Liver (tissue), 9 donors: Measurements from ENCODE around the gene EVL. TPM values are rescaled to one million over a fixed set of nuclear protein-coding genes. Genes with fewer than 3 reads are reported as not detected.

Experiments
- DNase-seq: peaks from one replicate; pipeline ENCODE4 v3.0.0-alpha.2; 2017; ENCODE audit warnings: low spot score
- H3K27ac ChIP-seq, 2 donors: one replicate each; pipeline ENCODE4 v1.7.0; 2013; ENCODE audit warnings: inconsistent platforms in 2 of 2, low read length in 2 of 2, control low read depth in 1 of 2, low read depth in 1 of 2, mild to moderate bottlenecking in 1 of 2
- H3K27me3 ChIP-seq, 4 donors: one replicate each; pipeline versions ENCODE4 v1.6.1 to v1.7.0; 2013; ENCODE audit warnings: low read length in 3 of 4, inconsistent platforms in 1 of 4, mild to moderate bottlenecking in 1 of 4, moderate library complexity in 1 of 4; ENCODE audit not compliant: control insufficient read depth in 4 of 4, insufficient read depth in 4 of 4
- H3K36me3 ChIP-seq, 4 donors: one replicate each; pipeline versions ENCODE4 v1.6.1 to v1.7.0; 2013; ENCODE audit warnings: low read length in 3 of 4, mild to moderate bottlenecking in 3 of 4, low read depth in 1 of 4, moderate library complexity in 1 of 4; ENCODE audit not compliant: control insufficient read depth in 4 of 4, insufficient read depth in 3 of 4
- H3K4me1 ChIP-seq, 4 donors: one replicate each; pipeline versions ENCODE4 v1.6.1 to v1.7.0; 2013; ENCODE audit warnings: low read length in 3 of 4, mild to moderate bottlenecking in 3 of 4, moderate library complexity in 1 of 4; ENCODE audit not compliant: control insufficient read depth in 4 of 4, insufficient read depth in 4 of 4
- H3K4me3 ChIP-seq, 3 donors: one replicate each; pipeline versions ENCODE4 v1.6.1 to v1.7.0; 2013; ENCODE audit warnings: low read length in 3 of 3, control low read depth in 1 of 3, low read depth in 1 of 3, mild to moderate bottlenecking in 1 of 3
- H3K9ac ChIP-seq, 2 donors: one replicate each; pipeline ENCODE4 v1.7.0; 2013; ENCODE audit warnings: low read length in 2 of 2, mild to moderate bottlenecking in 2 of 2, moderate library complexity in 2 of 2, control low read depth in 1 of 2, low read depth in 1 of 2
- H3K9me3 ChIP-seq, 4 donors: one replicate each; pipeline versions ENCODE4 v1.6.1 to v1.7.0; 2013; ENCODE audit warnings: low read length in 3 of 4; ENCODE audit not compliant: control insufficient read depth in 4 of 4
- EGR1 ChIP-seq, 2 donors: IDR thresholded peaks; 2 replicates each; pipeline ENCODE4 v1.6.1; 2016 to 2018; ENCODE audit warnings: antibody characterized with exemption in 2 of 2, low read depth in 2 of 2
- FOXA1 ChIP-seq: IDR thresholded peaks from 2 replicates; pipeline ENCODE4 v1.6.1; 2016; ENCODE audit warnings: antibody characterized with exemption
- FOXA2 ChIP-seq: IDR thresholded peaks from 2 replicates; pipeline ENCODE4 v1.6.1; 2016; ENCODE audit warnings: antibody characterized with exemption
- GABPA ChIP-seq, 2 donors: IDR thresholded peaks in 1 of 2; conservative IDR thresholded peaks in 1 of 2; 2 replicates each; pipeline ENCODE4 v1.6.1; 2016; ENCODE audit warnings: antibody characterized with exemption in 2 of 2, mild to moderate bottlenecking in 1 of 2, moderate library complexity in 1 of 2
- HNF4A ChIP-seq, 2 donors: conservative IDR thresholded peaks; 2 replicates each; pipeline ENCODE4 v1.6.1; 2016; ENCODE audit warnings: antibody characterized with exemption in 2 of 2, mild to moderate bottlenecking in 2 of 2
- HNF4G ChIP-seq: IDR thresholded peaks from 2 replicates; pipeline ENCODE4 v1.6.1; 2016; ENCODE audit warnings: antibody characterized with exemption
- JUND ChIP-seq, 2 donors: IDR thresholded peaks; 2 replicates each; pipeline ENCODE4 v1.6.1; 2016; ENCODE audit warnings: antibody characterized with exemption in 2 of 2
- NR2F2 ChIP-seq: IDR thresholded peaks from 2 replicates; pipeline ENCODE4 v1.6.1; 2016; ENCODE audit warnings: antibody characterized with exemption
- RAD21 ChIP-seq, 2 donors: IDR thresholded peaks; 2 replicates each; pipeline ENCODE4 v1.6.1; 2016; ENCODE audit warnings: antibody characterized with exemption in 2 of 2, mild to moderate bottlenecking in 2 of 2
- RXRA ChIP-seq, 2 donors: IDR thresholded peaks; 2 replicates each; pipeline ENCODE4 v1.6.1; 2017 to 2018; ENCODE audit warnings: antibody characterized with exemption in 2 of 2, mild to moderate bottlenecking in 1 of 2
- SP1 ChIP-seq: IDR thresholded peaks from 2 replicates; pipeline ENCODE4 v1.6.1; 2018; ENCODE audit warnings: antibody characterized with exemption, mild to moderate bottlenecking
- TAF1 ChIP-seq: conservative IDR thresholded peaks from 2 replicates; pipeline ENCODE4 v1.6.1; 2016; ENCODE audit warnings: antibody characterized with exemption, mild to moderate bottlenecking
- YY1 ChIP-seq: IDR thresholded peaks from 2 replicates; pipeline ENCODE4 v1.6.1; 2016; ENCODE audit warnings: antibody characterized with exemption, mild to moderate bottlenecking
- WGBS: extraction: QIAGEN DNeasy Blood & Tissue Kit; methylation state at CpG from one replicate; pipeline ENCODE4 v1.1.7; 2013; 5-methylcytosine and 5-hydroxymethylcytosine counted together
- polyA plus RNA-seq, 2 donors: library from polyadenylated mRNA; stranded (reverse) in 1 of 2; unstranded in 1 of 2; fragments of 200-250 nt in 1 of 2; fragments of >200 nt in 1 of 2; fragmentation: Nextera tagmentation in 1 of 2; extraction: Ambion mirVana in 1 of 2; gene quantifications; one replicate each; pipeline versions ENCODE4 v1.2.1 to v1.2.3, GENCODE V29; 2013 to 2015
- total RNA-seq, 2 donors: library from RNA; depleted of rRNA; stranded (reverse); fragments of >200 nt; gene quantifications; one replicate each; pipeline ENCODE4 v1.2.3, GENCODE V29; 2014
- TF ChIP-seq, protein P1 (sequence below): IDR thresholded peaks from 2 replicates; pipeline ENCODE4 v1.6.1; 2016; ENCODE audit warnings: antibody characterized with exemption, mild to moderate bottlenecking
- TF ChIP-seq, protein P2 (sequence below): fragments of 150-350 bp; IDR thresholded peaks from 2 replicates; pipeline ENCODE4 v1.5.1; 2017; ENCODE audit warnings: improper control_type of control experiment, low read depth, low read length; ENCODE audit not compliant: missing input control
- TF ChIP-seq, protein P3 (sequence below): IDR thresholded peaks from 2 replicates; pipeline ENCODE4 v1.6.1; 2016; ENCODE audit warnings: antibody characterized with exemption
- TF ChIP-seq, protein P4 (sequence below): IDR thresholded peaks from 2 replicates; pipeline ENCODE4 v1.6.1; 2016; ENCODE audit warnings: antibody characterized with exemption
- TF ChIP-seq, protein P5 (sequence below): IDR thresholded peaks from 2 replicates; pipeline ENCODE4 v1.6.1; 2016; ENCODE audit warnings: antibody characterized with exemption
- donor health status: healthy.
- donor health status: healthy.
- donor health status: healthy.
- donor health status: healthy.
- donor health status: healthy.

EVL gene
- total and polyA plus RNA-seq, 4 donors, result 11.3 to 85.9 (median 33.9) TPM

DNA sequence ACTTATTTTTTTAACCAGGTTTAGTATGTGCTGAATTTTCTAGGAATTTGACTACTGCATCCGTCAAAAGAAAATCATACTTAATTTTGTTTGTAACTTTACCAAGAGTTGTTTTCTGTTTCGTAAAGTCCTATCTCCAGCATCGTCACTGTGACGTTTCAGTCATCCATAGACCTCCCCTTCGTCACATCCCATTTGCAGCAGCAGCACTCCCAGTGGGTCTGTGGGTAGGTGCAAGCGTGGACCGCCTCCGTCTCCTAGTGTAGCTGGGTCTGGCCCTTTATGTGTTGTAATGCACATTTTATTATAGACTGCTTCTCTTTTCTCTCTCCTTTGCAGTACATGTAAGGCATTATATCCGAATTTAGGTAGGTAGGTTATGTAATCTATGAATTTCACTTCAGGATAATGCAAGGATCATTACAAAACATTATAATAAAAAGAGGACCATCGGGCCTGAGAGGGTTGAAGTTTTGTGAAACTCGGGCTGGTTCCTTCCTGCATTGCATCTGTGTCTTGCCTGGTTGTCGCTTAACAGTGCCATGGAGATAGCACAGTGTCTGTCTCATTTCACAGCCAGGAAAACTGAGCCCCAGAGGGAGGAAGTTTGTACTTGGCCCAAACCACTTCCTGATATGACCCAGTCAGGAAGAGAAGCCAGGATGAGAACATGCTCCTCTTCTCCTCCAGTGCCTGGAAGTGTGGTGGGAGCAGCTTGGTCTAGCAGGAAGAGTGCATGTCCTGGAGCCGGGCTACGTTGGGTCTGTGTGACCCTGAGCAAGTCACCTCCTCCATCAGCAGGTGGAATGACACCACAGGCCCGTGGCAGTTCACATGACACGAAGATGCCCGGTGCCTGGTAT lies 41.3 kb downstream of the EVL start:
- Histone ChIP-seq H3K9ac (no peak overlapping the region), H3K27me3 (no peaks in the 10 kb centered on the region), H3K4me3 (no peak overlapping the region), H3K4me1 (peaks cover 3 to 12% (median 9%) of the 10 kb centered on the region in 4 donors), H3K9me3 (no peaks in the 10 kb centered on the region), H3K27ac (no peak overlapping the region), H3K36me3 (no peaks in the 10 kb centered on the region)
- TF ChIP-seq, protein P1, sequence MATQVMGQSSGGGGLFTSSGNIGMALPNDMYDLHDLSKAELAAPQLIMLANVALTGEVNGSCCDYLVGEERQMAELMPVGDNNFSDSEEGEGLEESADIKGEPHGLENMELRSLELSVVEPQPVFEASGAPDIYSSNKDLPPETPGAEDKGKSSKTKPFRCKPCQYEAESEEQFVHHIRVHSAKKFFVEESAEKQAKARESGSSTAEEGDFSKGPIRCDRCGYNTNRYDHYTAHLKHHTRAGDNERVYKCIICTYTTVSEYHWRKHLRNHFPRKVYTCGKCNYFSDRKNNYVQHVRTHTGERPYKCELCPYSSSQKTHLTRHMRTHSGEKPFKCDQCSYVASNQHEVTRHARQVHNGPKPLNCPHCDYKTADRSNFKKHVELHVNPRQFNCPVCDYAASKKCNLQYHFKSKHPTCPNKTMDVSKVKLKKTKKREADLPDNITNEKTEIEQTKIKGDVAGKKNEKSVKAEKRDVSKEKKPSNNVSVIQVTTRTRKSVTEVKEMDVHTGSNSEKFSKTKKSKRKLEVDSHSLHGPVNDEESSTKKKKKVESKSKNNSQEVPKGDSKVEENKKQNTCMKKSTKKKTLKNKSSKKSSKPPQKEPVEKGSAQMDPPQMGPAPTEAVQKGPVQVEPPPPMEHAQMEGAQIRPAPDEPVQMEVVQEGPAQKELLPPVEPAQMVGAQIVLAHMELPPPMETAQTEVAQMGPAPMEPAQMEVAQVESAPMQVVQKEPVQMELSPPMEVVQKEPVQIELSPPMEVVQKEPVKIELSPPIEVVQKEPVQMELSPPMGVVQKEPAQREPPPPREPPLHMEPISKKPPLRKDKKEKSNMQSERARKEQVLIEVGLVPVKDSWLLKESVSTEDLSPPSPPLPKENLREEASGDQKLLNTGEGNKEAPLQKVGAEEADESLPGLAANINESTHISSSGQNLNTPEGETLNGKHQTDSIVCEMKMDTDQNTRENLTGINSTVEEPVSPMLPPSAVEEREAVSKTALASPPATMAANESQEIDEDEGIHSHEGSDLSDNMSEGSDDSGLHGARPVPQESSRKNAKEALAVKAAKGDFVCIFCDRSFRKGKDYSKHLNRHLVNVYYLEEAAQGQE, result no peak
- TF ChIP-seq, protein P2, sequence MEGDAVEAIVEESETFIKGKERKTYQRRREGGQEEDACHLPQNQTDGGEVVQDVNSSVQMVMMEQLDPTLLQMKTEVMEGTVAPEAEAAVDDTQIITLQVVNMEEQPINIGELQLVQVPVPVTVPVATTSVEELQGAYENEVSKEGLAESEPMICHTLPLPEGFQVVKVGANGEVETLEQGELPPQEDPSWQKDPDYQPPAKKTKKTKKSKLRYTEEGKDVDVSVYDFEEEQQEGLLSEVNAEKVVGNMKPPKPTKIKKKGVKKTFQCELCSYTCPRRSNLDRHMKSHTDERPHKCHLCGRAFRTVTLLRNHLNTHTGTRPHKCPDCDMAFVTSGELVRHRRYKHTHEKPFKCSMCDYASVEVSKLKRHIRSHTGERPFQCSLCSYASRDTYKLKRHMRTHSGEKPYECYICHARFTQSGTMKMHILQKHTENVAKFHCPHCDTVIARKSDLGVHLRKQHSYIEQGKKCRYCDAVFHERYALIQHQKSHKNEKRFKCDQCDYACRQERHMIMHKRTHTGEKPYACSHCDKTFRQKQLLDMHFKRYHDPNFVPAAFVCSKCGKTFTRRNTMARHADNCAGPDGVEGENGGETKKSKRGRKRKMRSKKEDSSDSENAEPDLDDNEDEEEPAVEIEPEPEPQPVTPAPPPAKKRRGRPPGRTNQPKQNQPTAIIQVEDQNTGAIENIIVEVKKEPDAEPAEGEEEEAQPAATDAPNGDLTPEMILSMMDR, result no peak
- TF ChIP-seq HNF4G (no peak), YY1 (no peak), FOXA1 (no peak), EGR1 (IDR thresholded peaks at IDR 0.05; ENCODE audit: low read depth in 2 of 2) (no peak), FOXA2 (no peak), TAF1 (no peak), GABPA (IDR thresholded peaks at IDR 0.05 in 1 of 2, conservative IDR thresholded peaks at IDR 0.05 in 1 of 2) (no peak), JUND (IDR thresholded peaks at IDR 0.05) (no peak), RAD21 (IDR thresholded peaks at IDR 0.05) (no peak), RXRA (IDR thresholded peaks at IDR 0.05) (no peak), HNF4A (conservative IDR thresholded peaks at IDR 0.05) (no peak), NR2F2 (no peak), SP1 (no peak)
- TF ChIP-seq, protein P3, sequence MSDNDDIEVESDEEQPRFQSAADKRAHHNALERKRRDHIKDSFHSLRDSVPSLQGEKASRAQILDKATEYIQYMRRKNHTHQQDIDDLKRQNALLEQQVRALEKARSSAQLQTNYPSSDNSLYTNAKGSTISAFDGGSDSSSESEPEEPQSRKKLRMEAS, result no peak
- TF ChIP-seq, protein P4, sequence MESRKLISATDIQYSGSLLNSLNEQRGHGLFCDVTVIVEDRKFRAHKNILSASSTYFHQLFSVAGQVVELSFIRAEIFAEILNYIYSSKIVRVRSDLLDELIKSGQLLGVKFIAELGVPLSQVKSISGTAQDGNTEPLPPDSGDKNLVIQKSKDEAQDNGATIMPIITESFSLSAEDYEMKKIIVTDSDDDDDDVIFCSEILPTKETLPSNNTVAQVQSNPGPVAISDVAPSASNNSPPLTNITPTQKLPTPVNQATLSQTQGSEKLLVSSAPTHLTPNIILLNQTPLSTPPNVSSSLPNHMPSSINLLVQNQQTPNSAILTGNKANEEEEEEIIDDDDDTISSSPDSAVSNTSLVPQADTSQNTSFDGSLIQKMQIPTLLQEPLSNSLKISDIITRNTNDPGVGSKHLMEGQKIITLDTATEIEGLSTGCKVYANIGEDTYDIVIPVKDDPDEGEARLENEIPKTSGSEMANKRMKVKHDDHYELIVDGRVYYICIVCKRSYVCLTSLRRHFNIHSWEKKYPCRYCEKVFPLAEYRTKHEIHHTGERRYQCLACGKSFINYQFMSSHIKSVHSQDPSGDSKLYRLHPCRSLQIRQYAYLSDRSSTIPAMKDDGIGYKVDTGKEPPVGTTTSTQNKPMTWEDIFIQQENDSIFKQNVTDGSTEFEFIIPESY, result no peak
- TF ChIP-seq, protein P5, sequence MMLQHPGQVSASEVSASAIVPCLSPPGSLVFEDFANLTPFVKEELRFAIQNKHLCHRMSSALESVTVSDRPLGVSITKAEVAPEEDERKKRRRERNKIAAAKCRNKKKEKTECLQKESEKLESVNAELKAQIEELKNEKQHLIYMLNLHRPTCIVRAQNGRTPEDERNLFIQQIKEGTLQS, result no peak
- no peak for DNase-seq
- WGBS, result 79% methylated on average over 17 of the region's 17 CpGs
